ENCODE measurements around the gene CNKSR2.
"Not testable (repeated sequence)": the region's sequence is repeated elsewhere in the genome, so short reads cannot be mapped to it uniquely, and the experiment has no call there.

Gene CNKSR2

GRCh38 chrX:21457718-21458117 is 83.5 kb downstream of the CNKSR2 start:
- DNase-seq, result no peak

DNA sequence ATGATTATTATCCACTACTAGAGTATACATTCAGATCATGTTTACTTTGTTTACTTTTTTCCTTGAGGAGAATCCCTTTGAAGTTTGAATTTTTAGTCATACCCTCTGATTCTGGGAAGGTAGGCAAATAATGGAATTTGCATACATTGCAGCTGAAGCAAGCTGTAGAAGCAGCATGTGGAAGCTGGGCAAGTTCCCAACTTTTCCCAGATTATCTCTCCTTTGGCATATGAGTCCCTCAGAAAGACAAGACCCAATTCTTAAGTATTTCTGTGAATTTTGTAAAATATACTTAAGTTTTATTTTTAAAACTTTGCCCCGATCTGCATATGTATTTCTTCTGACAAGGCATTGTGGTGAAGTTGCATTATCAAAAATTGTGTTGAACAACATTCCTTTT is 94.9 kb downstream of the CNKSR2 start:
- no peak for DNase-seq

DNA sequence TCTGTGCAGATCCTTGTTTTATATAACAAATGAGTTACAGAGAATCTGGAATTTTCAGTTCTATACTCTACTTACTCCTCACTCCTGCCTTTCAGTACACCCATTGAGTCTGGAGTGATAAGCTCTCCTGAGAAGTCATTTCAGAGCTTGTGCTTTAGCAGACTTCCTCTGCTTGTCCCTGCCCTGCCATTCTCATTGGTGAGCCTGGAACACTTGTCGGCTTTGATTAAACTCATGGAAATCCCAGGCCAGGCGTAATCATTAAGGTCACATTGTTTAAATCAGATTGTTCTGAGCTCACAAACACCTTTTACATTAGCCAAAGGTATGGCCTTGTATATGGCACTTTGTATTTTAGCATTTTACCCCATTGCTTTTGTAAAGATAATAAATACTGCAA is 102.7 kb downstream of the CNKSR2 start:
- DNase-seq, result no peak

DNA sequence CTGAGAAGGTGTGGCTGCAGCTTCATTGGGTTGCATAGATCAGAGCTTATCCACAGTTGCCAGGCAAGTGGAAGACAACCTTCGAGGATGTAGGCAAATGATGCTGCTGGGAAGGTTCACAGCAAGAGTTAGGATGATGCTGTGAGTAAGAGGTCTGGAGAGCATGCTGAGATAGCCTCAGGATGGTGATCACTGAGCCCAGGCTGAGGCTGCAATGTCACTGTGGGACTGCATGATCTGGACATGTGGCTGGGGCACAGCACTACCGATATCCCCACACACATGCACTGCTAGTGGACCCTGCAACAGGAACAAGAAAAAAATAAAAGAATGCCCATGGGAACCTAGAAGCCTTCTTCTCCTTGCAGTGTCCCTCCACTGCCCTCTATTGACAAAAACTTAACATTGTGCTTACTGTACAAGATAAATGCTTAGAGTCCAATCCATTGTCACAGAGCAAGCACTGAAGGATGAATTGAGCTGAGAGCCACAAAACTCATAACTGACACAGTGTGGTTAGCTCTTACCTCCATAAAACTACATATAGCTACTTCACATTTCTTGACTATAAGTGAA is 105.6 kb downstream of the CNKSR2 start:
- DNase-seq, result no peak

DNA sequence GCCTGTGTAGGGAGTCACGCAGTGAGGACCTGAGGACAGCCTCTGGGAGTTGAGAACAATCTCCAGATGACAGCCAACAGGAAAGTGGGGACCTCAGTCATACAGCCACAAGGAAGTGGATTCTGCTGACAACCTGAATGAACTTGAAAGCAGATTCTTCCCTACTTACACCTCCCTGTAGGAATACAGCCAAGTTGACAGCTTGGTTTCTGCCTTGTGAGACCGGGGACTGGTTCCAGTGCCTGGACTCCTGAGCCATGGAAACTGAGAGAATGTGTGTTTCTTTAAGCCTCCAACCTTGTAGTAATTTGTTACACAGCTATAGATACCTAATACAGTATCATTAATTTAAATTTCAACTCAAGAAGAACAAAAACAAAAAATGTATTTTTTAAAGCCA is 107.5 kb downstream of the CNKSR2 start:
- DNase-seq, result no peak

DNA sequence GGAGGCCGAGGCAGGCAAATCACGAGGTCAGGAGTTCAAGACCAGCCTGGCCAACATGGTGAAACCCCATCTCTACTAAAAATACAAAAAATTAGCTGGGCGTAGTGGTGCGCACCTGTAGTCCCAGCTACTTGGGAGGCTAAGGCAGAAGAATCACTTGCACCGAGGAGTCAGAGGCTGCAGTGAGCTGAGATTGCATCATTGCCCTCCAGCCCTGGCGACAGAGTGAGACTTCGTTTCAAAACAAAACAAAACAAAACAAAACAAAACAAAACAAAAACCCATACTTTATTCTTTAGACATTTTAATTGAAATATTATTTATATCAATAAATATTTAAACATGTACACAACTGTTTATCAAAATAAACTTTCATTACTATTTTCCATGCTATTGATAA is 109.8 kb downstream of the CNKSR2 start:
- not testable (repeated sequence) for DNase-seq

DNA sequence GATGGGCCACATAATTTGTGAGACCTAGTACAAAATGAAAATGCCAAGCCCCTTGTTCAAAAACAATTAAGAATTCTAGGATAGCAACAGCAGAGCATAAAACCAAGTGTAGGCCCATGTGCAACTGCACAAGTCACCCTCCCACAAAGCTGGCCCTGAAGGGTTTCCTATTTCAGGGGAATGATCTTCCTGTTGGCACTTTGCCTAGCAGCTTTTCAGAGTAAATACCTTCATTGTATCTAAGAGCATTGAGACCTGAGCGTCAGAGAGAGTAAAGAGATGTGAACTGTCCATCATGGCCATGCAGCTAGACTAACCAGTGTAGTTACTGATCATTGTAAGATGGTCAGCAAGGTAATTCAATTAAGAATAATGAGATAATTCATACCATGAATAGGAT is 113.6 kb downstream of the CNKSR2 start:
- no peak for DNase-seq

DNA sequence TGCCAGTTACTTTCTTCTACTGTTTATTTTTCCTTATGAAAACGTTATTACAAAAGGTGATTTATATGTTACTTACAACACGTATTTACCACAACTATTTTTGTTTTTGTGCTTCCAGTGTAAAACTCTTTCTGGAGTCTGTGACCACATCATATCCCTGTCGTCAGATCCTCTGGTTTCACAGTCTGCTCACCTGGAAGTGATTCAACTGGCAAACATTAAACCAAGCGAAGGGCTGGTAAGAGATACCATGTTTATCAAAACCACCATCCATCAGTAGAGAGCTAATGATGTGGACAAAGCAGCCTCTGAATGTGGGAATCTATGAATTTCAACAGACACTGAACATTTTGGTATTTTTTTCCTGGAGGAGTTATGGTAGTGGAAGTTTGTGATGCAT is 116.1 kb downstream of the CNKSR2 start:
- no peak for DNase-seq

GRCh38 chrX:21493226-21493830 is 119.1 kb downstream of the CNKSR2 start:
- DNase-seq, result no peak

- DNase-seq, result no peak
Measured at GRCh38 chrX:21503593-21503992, 129.4 kb downstream of the CNKSR2 start.

GRCh38 chrX:21509912-21510311 is 135.7 kb downstream of the CNKSR2 start:
- no peak for DNase-seq

GRCh38 chrX:21524008-21524407 is 149.8 kb downstream of the CNKSR2 start:
- no peak for DNase-seq

DNA sequence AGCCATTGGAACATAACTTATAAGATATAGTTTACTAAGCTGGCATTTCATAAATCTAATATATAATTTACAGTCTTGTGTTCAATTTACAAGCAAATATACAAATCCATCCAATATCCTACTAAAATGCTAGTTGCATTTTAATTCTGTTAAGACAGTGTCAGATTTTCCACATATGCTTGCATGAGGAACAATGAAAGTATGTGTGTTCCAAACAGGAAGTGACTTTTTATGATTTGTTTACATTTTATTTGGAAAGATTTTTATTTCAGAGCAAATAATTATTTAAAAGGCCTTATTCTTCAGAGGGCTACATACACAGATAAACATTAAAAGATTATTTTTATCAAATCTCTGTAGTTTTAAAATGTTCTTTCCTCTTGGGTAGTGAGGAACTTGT is 153.9 kb downstream of the CNKSR2 start:
- no peak for DNase-seq

- no peak for DNase-seq
Measured at GRCh38 chrX:21529771-21530170, 155.6 kb downstream of the CNKSR2 start.

GRCh38 chrX:21544642-21545041 is 170.4 kb downstream of the CNKSR2 start:
- DNase-seq, result not testable (repeated sequence)

DNA sequence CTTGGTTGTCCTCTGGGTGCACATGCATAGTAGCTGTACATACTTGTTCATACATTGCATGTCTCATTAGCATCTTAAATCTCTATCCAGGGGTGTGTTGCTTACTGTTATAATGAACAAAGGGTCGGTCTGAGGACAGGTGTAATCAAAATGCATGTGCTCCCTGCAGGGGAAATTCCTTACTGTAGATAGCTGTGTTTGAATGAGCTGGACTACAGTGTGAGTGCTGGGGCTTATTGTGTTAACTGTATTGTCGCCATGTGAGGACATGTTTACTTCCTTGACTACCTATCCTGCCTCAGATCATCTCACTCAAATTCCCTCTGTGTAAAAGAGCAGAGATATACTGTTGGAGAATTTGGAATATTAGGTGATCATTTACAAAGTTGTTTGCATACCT is 185.2 kb downstream of the CNKSR2 start:
- no peak for DNase-seq

- DNase-seq, result no peak
Measured at GRCh38 chrX:21565025-21565424, 190.8 kb downstream of the CNKSR2 start.

DNA sequence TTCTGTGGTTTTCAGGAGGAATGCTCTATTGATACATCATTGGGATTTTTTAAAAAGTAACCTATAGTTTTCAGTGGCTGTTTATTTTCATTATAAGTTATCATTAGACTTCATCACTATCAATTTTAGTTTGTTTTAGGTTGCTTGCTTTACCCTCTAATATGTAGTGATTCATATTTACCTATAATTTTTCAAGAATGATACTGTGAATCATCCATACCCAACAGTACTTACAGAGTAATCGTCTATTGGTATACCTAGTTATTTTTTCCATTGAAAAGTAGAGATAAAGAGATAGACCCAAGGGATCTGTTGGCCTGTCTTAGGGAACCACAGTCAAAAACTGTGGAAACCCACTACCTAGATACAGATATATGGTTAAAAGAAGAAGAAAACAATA is 200.6 kb downstream of the CNKSR2 start:
- no peak for DNase-seq

- no peak for DNase-seq
Measured at GRCh38 chrX:21581479-21581878, 207.3 kb downstream of the CNKSR2 start.

- no peak for DNase-seq
Measured at GRCh38 chrX:21586001-21586400, 211.8 kb downstream of the CNKSR2 start.

DNA sequence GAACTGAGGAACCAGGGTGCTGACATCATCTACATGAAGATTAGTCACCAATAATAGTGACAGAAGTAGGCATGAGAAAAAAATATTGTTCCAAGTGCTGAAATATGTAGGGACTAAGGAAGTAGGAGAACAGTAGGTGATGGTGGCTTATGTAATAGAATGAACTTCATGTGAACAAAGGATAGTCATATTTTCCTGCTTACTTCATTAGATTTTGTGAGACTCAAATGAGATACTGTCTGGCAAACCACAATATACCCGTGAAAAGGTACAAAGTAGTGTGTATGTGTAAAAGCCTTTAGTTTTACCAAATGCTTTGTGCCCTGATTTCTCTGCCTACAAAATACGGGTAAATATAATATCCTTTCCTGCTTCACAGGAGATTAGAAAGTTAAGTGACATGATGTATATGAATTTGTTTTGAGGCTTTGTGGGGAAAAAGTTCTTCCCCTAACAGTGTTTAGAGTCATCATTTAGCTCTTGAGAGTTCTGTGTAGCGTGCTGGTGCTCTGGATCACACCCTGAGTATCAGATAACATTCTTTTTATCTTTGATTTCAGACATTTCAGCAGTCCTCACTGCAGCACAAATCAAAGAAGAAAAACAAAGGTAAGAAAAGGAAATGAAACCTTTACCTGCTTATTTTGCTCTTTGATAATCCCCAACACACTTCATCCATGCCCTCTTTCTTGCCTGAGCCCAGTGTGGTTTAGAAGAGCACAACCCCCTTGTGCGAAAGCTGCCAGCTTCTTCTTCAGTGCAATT is 216.0 kb downstream of the CNKSR2 start:
- DNase-seq, result no peak

DNA sequence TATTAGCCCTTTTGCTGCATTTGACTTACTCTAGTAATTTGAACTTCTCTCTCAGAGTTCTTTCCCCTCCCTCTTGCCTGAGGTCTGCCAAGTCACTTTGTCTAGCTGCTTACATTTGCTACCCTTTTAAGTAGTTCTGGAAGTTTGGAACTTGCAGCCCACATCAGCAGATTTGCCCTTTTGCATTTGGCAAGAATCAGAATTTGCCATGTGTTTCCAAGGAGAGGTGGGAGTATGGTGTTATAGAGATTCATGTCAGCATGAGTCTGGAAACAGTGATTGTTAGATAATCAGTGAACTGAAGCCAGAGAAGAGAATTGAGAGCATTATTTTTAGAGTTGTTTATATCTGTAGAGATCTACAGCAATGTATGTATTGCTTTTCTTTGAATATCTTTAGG is 231.8 kb downstream of the CNKSR2 start:
- no peak for DNase-seq

GRCh38 chrX:21610168-21610567 is 235.9 kb downstream of the CNKSR2 start:
- no peak for DNase-seq

DNA sequence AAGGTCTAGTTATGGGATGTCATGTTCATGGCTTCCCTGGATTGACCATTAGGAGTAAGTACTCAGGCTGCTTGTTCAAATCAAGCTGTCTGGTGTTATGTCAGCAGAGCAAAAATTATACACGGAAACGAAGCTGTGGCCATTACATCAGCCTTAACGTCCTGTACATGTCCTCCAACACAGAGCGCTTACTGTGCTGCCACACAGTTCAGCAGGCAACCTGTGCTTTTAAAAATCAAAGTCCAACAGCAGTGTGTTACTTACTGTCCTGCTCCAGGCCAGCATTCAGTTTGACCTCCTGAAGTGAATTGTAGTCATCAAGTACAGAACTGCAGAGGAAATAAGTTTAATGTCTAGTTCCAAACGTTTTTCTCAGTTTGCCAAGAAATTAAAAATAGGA is 237.9 kb downstream of the CNKSR2 start:
- no peak for DNase-seq

DNA sequence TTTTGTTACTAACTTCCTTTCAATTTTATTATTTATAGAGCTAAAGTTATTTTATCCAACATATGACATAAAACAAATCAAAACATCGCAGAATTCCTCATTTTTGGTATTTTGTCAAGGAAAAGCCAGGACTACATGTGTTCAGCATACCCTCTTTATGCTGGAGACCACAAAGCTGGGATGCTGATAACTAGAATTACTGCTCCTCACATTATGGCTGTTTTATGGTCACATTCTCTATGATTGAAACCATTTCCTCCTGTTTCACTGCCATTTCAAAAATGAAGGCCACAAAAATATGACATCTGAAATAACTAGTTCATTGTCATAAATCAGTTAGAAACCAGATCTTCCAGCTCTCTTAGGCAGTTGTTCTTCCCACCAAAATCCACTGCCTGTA is 242.2 kb downstream of the CNKSR2 start:
- no peak for DNase-seq
